IPS DF 4.7 (cell line): ENCODE data around the gene SEC22B.
"Not testable (repeated sequence)": the region's sequence is repeated elsewhere in the genome, so short reads cannot be mapped to it uniquely, and the experiment has no call there.

Experiments
- DNase-seq: peaks from one replicate; pipeline ENCODE4 v3.0.0-alpha.2; 2013; ENCODE audit warnings: low spot score; ENCODE audit errors: extremely low read depth

Gene SEC22B

GRCh38 chr1:120145806-120146205 is 30.5 kb downstream of the SEC22B start:
- not testable (repeated sequence) for DNase-seq

- not testable (repeated sequence) for DNase-seq
These were observed 31.7 kb downstream of the SEC22B start for GRCh38 chr1:120144626-120145025.

GRCh38 chr1:120144169-120144568 is 32.2 kb downstream of the SEC22B start:
- not testable (repeated sequence) for DNase-seq

- DNase-seq, result not testable (repeated sequence)
These were observed 33.0 kb downstream of the SEC22B start for GRCh38 chr1:120143334-120143733.

GRCh38 chr1:120142512-120143263 is 33.6 kb downstream of the SEC22B start:
- not testable (repeated sequence) for DNase-seq

DNA sequence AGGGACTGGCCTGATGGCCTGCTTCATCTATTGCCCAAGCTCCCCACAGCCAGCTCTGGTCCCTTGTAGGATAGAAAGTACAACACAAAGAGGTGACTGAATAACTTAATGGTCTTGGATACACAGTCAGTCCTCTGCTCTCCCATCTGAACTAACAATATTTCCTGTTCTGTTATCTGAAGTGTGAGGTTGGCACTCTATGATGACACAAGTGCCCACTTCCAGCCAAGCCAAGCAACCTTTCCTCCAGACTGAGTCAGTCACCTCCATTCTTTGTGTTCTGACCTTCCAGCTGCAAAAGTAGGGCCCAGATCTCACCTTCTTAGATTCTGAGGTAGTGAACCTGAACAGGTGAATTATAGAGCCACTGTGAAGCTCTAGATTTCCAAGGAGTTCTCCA is 34.5 kb downstream of the SEC22B start:
- DNase-seq, result not testable (repeated sequence)

GRCh38 chr1:120140656-120141265 is 35.6 kb downstream of the SEC22B start:
- not testable (repeated sequence) for DNase-seq

GRCh38 chr1:120136086-120136485 is 40.2 kb downstream of the SEC22B start:
- not testable (repeated sequence) for DNase-seq

- not testable (repeated sequence) for DNase-seq
These were observed 42.4 kb downstream of the SEC22B start for GRCh38 chr1:120133928-120134325.

- no peak for DNase-seq
These were observed 42.9 kb downstream of the SEC22B start for GRCh38 chr1:120133228-120133927.

DNA sequence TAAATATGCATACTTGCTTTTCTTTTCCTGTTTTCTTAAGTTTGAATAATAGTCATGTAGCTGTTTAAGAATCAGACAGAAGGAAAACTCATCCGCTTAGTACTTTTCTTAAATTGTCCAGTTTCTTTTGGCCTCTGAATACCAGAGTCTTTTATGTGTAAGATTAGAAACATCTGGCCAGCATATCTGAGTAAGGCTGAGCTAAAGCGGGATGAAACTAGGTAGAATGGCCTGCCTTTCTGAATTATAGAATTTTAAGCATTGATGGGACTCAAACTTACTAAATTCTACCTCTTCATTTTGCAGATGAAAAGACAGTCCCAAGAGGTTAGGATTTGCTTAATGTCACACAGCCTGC is 43.9 kb downstream of the SEC22B start:
- DNase-seq, result not testable (repeated sequence)

GRCh38 chr1:120131611-120132405 is 44.5 kb downstream of the SEC22B start:
- not testable (repeated sequence) for DNase-seq

- DNase-seq, result not testable (repeated sequence)
These were observed 48.4 kb downstream of the SEC22B start for GRCh38 chr1:120127921-120128320.

GRCh38 chr1:120126216-120126615 is 50.1 kb downstream of the SEC22B start:
- not testable (repeated sequence) for DNase-seq

DNA sequence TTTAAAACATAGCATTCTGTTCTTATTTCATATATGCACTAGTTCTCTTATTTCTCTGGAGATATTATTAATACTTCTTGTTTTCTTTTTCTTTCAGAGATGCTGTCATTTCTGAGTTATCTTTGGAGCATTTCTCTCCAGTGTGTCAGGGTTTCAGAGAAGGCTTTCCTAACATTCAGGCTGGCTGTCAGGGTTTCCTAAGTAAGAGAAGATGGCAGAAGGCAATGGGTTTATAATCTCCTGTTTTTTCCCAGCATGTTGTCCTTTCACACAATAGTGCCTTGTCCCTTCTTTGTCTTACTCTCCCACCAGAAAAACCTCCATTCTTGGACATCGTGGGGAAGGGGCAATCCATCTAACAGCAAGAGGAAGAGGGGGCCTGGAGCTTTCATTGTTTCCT is 51.7 kb downstream of the SEC22B start:
- not testable (repeated sequence) for DNase-seq

DNA sequence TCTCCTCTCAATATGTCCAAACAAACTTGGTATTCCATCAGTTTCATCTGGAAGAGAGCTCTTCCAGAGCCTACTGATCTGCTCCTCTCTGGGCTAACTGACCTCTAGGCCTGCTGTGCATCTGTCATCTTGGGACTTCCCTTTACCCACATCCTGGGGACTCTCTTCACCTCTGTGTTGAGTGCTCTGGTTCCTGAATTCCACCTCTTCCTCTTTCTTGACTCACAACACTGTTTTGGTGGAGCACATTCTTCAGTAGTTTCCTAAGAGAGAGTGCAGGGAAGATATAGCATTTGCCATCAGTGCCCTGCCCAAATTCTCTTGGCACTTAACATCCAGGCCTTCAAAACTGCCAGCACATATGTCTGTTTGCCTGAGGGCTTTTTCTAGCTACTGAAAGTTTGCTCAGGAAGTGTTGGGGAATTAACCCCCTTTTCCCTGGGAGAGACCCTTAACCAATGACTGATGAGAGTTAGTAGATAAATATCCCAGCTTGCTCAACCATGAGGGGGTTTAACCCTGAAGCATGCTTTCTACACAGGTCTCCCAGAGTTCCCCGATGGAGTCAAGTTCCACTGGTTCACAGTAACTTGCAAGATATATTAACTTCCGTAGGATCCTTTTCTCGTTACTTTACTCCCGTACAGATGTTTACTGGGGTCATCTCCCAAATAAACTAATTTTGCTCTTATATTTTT is 52.4 kb downstream of the SEC22B start:
- DNase-seq, result not testable (repeated sequence)

DNA sequence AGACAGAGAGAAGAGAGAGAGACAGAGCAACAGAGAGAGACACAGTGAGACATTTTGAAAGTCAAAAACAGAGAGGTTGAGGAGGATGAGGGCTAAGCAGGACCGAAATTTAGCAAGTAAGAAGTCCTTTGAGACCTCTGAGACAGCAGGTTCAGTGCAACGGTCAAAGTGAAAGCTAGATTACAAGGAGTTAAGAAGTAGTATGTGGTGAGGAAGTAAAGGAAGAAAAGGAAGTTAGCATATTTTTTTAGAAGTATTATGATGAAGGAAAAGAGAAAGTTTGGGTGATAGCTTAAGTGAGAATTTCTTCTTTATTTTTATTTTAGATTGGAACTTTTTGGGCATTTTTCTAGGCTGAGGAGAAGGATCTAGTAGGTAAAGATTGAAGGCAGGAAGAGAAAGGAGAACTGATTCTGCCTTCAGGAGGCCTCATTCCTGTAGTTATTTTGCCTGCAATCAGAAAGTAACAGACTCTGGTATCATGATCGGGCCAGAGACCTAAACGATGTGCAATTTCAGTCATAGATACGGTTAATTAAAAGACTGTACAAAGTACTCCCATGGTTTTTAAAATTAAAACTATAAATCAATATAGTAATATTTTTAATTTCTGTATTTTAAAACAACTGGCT is 53.9 kb downstream of the SEC22B start:
- not testable (repeated sequence) for DNase-seq

DNA sequence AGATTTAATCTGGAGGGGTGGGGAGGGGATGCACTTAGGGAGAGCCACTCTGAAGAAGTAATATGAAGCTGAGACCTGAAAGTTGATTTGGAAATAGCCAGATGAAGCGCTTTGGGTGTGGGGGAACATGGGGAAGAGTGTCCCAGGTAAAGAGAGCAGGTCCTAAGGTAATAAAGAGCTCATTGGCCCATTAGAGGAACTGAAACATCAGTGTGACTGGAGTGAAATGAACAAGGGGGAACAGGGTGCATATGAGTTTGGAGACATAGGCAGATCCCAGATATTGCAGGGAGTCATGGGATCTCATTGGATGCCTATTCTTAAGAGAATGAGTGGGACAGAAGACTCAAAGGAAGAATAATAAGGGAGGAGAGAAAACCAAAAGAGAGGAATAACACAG is 54.5 kb downstream of the SEC22B start:
- not testable (repeated sequence) for DNase-seq

GRCh38 chr1:120120525-120120924 is 55.8 kb downstream of the SEC22B start:
- DNase-seq, result not testable (repeated sequence)
